Stimulated activated CD8-positive, alpha-beta memory T cell treated with anti-CD3 and anti-CD28 coated beads, Interleukin-2, amount 100 ng/mL, for 48 hours (primary cell): ENCODE results near the gene TRIM13.
"Not testable (repeated sequence)": the region's sequence is repeated elsewhere in the genome, so short reads cannot be mapped to it uniquely, and the experiment has no call there.

Source experiments
- DNase-seq, 2 donors: peaks; one replicate each; pipeline ENCODE4 v3.0.0-alpha.2; 2020; ENCODE audit warnings: low read depth in 2 of 2

The TRIM13 gene

DNA sequence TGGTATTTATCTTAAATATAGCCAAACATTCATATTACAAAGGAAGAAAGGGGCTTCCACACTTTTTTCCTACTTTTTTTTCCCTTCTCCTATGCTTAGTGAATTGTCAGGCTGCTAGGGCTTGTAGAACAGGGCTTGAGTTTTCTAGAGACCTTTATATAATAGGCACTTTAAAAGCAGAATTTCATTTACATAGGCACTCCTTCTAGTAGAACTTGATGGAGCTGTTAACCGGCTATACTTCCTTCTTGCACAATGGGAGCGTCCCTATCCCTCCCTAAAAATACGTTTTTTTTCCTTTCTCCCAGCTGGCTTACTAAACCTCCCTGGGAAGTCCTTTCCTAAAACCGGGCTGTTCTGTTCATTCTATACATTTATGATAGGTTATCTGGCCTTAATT lies 1.1 kb downstream of the TRIM13 start:
- DNase-seq = no peak

DNA sequence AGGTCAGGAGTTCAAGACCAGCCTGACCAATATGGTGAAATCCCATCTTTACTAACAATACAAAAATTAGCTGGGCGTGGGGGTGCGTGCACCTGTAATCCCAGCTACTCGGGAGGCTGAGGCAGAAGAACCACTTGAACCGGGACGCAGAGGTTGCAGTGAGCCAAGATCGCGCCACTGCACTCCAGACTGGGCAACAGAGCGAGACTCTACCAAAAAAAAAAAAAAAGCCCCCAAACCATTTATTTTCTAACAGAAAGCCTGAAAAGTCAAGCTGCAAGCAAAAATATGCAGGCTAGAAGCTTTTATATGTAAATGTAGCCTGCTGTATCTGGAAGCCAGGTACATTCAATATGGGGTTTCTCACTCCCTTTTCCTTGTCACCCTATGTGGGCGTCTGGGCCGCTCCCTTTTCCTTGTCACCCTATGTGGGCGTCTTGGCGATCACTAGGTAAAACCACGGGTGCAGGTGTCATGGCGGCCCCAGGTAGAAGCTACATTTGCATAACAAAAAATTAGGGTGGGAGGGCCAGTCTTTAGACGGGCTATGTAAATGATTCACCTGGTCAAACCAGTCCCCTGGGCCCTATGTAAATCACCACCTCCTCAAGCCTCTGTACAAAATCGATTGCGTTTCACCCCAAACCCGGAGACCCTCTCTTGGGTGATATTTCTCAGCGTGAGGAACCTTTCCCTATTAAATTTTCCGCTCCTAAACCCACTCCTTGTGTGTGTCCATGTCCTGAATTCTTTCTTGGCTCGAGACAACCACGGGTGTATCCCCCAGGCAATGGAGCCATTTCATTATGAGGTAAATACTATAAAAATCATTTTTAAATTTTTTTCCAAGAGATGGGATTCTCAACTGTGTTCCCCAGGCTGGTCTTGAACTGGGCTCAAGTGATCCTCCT lies 2.1 kb downstream of the TRIM13 start:
- DNase-seq = no peak

DNA sequence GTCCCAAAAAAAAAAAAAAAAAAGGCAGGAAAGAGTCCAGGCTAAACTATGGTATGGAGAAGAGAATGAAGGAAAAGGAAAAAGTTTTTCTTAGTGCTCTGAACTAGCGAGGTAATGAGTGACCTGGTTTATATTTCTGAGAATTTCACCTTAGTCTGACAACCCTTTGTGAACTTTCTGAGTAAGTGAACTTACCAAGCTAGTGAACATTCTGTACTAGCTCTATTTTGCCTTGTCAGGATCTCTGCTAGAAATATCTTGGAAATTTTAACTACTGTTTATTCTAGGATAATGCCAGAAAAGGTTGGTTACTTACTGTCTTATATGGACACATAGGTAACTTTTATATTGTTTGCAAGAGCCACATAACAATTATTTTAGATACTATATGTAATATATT lies 4.4 kb downstream of the TRIM13 start:
- no peak for DNase-seq

DNA sequence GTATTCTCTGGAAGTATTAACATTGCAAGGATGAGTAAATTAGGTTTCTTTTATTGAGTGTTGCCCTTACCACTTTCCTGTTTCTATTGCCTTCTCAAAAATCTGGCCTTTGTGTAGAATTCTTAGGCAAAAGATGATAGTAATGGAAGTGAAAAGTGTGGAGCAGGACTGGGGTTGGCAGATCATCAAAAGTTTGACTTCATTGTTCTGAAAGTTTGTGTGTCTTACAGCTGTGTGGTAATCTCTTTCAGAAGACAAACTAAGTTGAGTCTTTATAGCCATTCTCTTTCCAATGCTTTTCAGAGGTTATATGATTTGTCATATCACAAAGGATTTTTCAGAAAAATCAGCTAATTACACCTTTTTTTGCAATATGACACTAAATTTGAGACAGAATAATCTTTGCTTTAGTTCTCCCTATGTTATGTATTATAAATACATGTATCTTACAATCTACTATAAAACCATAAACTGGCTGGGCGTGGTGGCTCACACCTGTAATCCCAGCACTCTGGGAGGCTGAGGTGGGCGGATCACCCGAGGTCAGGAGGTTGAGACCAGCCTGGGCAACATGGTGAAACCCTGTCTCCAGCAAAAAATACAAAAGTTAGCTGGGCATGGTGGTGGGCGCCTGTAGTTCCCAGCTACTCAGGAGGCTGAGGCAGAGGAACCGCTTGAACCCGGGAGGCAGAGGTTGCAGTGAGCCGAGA lies 9.7 kb downstream of the TRIM13 start:
- no peak for DNase-seq

DNA sequence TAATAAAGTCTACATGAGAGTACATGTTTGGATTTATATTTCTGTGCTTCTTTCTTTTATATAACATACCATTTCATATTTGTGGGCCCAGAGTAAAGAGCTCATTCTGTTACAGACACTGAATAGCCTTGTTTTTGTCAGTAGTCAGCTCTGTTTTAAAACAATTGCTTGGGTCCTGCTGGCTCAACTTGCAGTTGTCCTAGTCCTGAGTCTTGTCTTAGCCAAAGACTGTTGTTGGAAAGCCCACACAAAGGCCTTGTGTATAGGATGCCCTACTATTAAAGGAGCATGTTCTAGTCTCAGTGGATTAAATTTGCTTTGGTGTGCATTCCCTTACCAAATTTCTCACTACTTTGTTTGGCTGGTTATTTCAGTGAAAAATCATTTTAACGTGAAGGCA lies 14.6 kb downstream of the TRIM13 start:
- no peak for DNase-seq

DNA sequence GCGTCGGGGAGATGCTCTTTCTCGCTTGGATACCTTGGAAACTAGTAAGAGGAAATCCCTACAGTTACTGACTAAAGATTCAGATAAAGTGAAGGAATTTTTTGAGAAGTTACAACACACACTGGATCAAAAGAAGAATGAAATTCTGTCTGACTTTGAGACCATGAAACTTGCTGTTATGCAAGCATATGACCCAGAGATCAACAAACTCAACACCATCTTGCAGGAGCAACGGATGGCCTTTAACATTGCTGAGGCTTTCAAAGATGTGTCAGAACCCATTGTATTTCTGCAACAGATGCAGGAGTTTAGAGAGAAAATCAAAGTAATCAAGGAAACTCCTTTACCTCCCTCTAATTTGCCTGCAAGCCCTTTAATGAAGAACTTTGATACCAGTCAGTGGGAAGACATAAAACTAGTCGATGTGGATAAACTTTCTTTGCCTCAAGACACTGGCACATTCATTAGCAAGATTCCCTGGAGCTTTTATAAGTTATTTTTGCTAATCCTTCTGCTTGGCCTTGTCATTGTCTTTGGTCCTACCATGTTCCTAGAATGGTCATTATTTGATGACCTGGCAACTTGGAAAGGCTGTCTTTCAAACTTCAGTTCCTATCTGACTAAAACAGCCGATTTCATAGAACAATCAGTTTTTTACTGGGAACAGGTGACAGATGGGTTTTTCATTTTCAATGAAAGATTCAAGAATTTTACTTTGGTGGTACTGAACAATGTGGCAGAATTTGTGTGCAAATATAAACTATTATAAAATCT lies 15.7 kb downstream of the TRIM13 start:
- DNase-seq = no peak

DNA sequence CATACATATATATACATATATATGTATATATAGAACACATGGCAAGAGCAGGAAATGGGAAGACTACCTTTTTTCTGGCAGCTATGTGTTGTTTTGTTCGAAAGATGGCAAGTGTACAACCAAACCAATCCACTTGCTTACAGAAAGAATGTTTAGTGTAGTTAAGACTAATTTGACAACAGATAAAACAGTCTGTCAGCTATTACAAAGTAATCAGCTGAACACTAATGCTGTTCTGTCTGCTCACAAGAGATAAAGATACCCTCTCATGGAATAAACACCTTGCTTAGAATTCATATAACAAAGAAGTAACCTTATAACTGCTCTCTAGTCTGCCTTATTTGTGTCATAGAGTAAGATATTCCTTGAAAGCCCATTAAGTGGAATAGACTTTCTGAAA lies 17.5 kb downstream of the TRIM13 start:
- no peak for DNase-seq

DNA sequence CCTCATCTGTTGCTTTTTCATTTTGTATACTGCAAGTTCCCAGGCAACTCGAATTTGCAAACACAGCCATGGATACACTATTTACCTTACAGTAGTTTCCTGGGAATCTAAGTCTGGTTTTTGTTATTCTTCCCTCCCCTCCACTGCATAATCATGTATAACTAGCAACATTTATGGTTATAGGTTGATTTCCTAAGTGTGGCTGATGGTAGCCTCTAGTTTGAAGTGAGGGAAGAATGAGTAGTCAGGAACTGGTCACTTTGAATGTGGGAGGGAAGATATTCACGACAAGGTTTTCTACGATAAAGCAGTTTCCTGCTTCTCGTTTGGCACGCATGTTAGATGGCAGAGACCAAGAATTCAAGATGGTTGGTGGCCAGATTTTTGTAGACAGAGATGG lies 18.4 kb downstream of the TRIM13 start, which contains the start of gene KCNRG:
Gene KCNRG (plus strand): TSS at position 187 of the 400 bp plus-strand sequence. CDS start 50 bp downstream, at position 237.
- no peak for DNase-seq

DNA sequence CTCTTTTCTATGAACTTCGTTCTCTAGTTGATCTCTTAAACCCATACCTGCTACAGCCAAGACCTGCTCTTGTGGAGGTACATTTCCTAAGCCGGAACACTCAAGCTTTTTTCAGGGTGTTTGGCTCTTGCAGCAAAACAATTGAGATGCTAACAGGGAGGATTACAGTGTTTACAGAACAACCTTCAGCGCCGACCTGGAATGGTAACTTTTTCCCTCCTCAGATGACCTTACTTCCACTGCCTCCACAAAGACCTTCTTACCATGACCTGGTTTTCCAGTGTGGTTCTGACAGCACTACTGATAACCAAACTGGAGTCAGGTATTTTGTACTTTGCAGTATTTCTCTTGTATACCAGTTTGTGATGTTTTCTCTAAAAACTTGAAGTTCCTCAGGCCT lies 18.9 kb downstream of the TRIM13 start:
- no peak for DNase-seq

DNA sequence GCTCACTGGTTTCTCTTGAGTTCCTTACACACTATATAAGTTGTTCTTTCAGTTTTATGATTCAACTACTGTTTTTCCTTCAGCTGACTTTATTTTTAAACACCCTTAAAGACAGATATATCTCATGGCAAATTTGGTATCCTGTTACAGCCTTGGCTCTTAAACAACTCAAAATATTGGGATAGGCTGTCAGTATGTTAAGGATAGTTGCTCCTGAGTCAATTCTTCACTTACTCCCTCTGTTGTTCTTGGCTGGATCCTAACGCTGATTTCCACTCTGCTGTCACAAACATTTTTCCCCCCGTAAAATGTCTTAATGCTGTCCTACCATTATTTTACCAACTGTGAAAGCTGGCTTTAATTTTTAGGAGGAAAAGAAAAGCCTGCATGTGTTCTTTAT lies 19.6 kb downstream of the TRIM13 start:
- no peak for DNase-seq

DNA sequence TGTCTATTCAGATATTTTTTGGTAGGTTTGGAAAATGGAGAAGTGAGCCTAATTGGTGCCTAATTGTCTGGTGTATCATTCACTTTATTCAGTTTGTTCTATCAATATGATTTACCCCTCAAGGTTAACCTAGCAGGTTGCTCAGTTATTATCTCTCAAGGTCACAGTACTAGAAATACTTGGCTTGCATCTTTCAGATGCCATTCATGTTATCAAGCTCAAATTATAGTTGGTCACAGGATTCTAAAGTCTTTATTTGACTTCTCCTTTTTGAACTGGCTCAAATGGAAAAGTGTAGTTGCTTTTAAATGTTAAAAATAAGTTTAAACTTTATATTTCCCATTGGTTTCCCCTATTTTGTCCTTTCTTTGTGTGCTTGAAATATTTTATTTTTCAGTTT lies 21.0 kb downstream of the TRIM13 start:
- DNase-seq = no peak

DNA sequence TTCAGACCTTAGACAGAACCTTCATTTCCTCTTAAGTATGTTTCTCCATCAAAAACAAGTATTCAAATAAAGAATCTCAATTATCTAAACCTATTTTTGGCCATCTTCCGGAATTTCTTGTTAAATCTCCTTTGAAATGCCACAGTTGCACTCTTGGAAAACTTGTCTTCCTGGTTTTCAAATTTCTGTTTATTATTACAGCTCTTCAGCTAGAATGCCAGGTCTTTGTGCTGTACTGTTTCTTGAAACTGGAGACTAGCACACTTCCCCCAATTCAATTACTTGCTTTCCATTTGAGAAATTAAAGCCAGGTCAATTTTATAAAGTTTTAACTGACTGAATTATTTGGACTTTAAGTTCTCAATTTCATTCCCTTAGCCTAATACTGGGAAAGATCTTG lies 28.6 kb downstream of the TRIM13 start:
- DNase-seq = no peak

DNA sequence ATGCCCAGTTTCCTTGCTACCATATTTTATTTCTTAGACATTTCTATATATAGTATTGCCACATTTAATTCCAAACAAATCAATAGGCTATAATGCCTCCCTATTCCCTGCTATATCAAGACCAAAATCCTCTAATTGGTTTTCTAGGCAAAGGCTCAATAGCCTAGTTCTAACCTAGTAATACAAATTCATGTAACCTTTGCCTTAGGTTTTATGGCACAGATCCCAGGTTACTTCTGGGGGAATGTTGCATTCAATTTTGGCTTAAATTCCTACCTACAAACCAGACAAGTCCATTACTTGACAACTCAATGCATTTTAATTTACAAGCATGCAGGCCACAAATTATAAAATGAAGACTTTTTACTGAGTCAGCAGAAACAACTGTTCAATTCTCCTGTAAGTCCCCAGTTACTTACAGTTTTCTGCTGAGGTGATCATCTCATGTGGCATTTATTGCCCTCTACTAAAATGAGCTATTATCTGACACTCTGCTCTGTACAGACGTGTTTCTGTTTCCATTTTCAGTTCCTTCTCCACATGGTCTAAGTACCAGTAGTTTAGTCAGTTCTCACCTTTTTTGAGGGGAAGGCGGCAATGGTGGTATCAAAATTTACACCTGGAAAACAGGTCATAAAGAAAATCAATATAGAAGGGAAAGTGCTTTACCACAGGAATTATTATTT lies 30.1 kb downstream of the TRIM13 start:
- DNase-seq = no peak

DNA sequence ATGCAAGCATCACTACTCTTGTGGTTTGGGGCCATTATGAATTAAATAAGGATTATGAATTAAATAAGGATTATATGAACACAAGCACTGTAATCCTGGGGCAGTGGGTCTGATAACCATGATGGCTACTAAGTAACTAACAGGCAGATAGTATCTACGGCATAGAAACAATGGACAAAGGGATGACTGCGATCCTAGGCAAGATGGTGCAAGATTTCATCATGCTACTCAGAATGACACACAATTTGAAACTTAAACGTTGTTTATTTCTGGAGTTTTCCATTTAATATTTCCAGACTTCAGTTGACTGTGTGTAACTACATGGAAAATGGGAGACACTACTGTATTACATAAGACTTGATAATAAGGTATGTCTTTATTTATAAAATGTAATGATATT lies 33.5 kb downstream of the TRIM13 start:
- DNase-seq = no peak

DNA sequence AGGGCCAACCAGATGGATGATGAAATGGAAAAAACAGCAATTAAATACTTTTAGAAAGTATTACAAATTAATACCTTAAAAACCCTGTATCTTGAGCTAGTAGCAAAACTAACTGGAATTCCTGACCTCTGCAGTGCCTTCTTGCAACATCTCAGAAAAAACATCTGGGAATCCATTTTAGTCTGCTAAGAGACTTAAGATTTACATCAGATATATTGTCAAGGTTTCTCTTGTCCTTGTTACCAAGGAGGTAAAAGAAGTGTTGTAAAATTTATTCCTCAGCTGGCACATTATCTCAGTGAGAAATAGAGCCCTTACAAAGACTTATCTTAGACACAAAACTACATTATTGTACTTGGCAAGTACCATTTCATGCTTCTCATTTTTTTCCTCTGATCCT lies 36.9 kb downstream of the TRIM13 start:
- DNase-seq = no peak

DNA sequence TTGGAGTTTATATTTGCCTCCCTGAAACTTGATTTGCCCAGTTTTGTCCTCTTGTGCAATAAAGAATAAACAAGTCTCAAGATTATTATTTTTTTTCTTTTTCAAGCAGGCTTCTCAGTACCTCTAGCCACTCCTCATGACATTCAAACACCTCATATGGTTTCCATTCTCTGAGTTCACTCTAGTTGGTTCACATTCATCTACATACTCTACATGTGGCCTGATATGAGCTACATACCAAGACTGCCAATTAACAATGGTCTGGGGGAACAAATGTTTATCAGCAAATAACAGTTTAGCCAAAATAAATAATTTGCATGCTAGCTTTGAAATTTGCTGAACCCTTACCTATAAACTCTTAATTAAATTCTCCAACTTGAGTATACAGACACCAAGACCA lies 40.9 kb downstream of the TRIM13 start:
- no peak for DNase-seq

DNA sequence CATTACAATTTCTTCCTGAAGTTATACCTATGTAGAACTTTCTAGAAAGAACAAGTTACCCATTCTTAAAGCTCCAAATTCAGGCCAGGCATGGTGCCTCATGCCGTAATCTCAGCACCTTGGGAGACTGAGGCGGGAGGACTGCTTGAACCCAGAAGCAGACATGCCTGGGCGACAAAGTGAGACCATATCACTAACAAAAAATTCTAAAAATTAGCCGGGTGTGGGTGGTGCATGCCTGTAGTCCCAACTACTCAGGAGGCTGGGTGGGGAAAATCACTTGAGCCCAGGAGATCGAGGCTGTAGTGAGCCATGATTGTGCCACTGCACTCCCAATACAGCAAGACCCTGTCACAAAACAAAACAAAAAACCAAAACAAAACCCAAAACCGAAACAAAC lies 41.4 kb downstream of the TRIM13 start:
- DNase-seq = no peak

DNA sequence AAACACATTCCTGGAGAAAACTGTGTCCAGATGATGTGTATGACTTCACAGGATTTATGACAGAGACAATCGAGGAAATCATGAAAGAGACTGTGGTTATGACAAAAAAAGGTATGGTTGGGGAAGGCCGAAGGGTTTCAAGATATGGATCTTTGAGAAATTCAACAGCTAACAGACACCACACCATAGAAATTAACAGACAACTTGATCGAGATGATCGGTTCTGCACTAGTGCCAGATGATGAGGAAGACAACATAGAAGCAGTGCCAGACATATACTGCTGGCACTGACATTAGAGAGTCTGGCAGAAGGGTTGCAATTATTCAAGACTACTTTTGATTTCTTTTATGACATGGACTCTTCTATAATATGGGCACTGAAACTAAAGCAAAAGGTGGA lies 55.6 kb downstream of the TRIM13 start:
- no peak for DNase-seq

DNA sequence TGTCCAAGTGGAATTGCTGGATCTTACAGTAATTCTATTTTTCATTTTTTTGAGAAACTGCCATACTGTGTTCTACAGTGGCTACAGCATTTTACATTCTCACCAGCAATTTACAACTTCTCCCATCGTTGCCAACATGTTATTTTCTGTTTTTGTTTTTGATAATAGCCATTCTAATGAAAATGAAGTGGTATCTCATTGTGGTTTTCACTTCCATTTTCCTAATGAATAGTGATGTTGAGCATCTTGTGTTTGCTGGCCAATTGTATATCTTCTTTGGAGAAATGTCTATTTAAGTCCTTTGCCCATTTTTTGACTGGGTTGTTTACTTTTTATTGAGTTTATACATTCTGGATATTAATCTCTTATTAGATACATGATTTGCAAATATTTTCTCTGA lies 57.0 kb downstream of the TRIM13 start:
- no peak for DNase-seq

DNA sequence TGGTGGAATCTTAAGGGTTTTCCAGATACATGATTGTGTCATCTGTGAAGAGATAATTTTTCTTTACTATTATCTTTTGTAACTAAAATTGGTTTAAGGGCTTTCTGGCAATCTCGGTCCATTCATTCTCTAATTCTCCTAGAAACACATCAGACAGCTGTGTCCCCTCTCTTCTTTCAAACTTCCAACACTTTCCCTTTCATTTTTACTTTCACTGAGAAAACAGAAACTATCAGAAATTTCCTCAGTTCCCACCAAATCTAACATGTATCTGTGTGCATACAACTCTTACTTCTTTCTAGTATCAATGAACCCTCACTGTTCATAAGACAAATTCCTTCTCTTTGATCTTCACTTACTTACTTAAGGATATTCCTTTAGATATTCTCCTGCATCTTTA lies 58.6 kb downstream of the TRIM13 start:
- DNase-seq = no peak

DNA sequence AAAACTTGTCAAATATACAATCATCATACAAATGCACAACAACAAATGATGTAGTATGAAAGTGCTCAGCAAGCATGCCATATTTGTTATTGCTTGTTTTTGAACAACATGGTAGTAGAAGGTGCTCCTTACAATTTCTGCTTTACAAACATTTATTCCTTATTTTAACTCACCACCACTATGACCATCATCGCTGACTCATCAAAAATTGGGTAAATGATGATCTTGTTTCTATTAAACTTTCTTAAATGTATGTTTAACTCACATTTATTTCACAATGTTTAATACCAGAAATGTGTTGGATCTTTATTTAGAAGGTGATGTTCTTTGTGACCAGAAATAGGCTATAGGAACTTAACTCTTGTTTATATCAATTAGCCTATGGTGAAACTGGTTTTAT lies 63.9 kb downstream of the TRIM13 start:
- no peak for DNase-seq

DNA sequence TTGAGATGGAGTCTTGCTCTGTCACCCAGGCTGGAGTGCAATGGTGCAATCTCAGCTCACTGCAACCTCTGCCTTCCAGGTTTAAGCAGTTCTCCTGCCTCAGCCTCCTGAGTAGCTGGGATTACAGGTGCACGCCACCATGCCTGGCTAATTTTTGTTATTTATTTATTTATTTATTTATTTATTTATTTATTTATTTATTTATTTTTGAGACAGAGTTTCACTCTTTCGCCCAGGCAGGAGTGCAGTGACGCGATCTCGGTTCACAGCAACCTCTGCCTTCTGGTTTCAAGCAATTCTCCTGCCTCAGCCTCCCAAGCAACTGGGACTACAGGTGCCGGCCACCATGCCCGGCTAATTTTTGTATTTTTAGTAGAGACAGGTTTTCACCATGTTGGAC lies 65.5 kb downstream of the TRIM13 start:
- DNase-seq = not testable (repeated sequence)
